NCI-H2227 (cell line): Measurements from ENCODE around the gene GCGR.

Experiments used
- DNase-seq: peaks from one replicate; lab custom pipeline; 2025; ENCODE audit not compliant: unreplicated experiment; lab: John Stamatoyannopoulos, UW

Gene GCGR

GRCh38 chr17:81811705-81812570 lies 8.0 kb downstream of the GCGR start:
- DNase-seq, result no peak

DNA sequence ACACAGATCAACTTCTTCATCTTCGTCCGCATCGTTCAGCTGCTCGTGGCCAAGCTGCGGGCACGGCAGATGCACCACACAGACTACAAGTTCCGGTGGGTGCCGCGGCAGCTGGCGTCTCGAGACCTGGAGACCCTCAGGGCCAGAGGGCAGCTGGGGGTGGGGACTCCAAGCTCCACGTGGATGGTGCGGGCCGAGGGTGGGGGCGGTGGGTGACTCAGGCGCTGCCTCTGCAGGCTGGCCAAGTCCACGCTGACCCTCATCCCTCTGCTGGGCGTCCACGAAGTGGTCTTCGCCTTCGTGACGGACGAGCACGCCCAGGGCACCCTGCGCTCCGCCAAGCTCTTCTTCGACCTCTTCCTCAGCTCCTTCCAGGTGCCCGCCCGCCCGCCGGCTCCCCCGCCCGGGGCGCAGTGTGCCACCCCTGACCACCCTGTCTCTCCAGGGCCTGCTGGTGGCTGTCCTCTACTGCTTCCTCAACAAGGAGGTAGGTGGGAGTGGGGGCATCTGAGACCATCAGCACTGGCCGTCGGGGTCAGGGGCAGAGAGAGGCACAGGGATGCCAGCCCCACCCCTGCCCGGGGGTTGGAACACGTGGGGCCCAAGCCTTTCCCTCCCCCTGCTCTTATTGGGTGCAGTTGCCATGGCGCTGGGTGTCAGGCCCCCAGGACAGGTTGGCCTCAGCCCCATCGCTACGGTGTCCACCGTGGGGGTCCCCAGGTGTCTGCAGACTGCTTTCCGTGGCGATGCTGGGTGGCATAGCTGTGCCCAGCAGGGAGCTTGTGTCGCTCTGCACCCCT lies 8.8 kb downstream of the GCGR start:
- no peak for DNase-seq

DNA sequence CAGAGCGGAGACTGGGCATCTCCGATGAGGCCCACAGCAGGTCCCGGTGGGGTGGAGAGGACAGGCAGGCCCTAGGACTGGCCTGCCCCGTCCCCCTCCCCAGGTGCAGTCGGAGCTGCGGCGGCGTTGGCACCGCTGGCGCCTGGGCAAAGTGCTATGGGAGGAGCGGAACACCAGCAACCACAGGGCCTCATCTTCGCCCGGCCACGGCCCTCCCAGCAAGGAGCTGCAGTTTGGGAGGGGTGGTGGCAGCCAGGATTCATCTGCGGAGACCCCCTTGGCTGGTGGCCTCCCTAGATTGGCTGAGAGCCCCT lies 9.4 kb downstream of the GCGR start:
- no peak for DNase-seq

DNA sequence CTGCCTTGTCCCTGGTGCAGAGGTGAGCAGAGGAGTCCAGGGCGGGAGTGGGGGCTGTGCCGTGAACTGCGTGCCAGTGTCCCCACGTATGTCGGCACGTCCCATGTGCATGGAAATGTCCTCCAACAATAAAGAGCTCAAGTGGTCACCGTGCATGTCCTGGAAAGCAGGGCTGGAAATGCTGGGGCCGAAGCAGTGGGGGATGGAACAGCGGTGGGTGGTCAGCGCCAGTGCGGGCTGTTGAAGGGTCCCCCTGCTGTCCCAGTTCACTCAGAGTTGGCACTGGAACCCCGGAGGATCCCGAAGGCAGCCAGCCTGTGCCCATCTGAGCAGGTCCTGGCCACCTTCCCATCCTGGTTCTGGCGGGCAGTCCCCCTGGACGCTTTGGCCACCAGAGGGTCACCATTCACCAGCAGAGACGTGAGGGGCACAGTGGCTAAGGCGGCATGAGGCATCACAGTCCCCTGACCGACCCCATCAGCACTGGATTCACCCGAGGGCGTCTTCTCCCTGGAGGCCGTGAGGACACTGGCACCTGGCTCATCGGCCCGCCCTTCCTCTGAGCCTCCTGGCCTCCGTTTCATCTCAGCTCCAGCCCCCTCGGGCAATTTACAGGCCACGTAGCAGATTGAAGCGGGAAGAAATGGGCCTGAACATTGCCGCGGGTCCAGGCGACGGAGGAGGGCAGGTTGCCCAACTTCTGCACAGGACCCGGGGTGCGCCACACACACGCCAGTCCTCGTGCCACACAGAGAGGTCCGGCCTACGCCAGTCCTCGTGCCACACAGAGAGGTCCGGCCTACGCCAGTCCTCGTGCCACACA lies 10.1 kb downstream of the GCGR start:
- DNase-seq, result no peak

DNA sequence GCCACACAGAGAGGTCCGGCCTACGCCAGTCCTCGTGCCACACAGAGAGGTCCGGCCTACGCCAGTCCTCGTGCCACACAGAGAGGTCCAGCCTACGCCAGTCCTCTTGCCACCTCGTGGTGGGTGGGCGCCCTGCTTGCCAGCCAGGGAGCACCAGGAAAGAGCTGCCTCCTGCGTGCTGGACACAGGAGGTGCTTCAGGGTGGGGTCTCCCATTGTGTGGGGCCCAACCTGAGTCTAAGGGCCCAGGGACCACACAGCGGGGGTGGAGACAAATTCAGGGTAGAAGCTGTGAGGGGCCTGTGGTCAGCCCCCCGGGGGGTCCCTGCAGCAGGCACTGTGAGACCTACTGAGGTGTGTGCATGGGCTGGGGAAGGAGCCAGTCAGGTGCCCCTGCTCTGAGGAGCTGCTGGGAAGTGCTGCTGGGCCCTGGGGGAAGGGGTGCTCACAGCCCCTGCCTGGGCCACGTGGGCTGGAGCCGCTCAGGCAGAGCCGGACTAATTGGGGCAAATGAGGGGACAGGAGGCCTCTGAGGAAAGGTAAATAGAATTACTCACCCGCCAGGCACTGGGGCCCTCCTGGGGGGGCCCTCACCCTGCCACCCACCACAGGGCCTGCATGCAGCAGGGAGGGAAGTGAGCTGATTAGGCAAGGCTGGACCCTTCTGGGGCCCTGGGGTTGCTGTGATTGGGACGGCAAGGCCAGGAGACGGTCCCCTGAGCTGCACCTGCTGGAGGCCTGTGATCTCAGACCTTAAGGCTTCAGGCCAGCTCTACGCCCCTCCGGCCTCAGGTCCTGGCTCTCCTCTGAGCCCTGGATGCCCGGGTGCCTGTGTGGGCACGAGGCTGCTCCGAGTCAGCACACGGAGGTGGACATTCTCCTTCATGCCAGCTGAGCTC lies 11.0 kb downstream of the GCGR start:
- peak; percentile 43 for DNase-seq

DNA sequence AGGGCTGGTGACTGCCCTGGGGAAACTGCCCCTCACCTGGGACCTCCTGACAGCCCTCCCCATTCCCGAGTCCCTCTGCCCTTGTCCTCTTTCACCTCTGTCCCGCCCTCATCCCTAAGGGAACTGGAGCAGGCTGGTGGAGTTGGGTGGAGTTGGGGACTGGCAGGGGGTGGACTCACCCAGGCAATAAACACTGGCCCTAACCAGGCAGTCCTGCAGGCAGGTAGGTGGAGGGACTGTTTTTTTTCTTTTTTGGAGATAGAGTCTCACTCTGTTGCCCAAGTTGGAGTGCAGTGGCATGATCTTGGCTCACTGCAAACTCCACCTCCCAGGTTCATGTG lies 11.7 kb downstream of the GCGR start:
- no peak for DNase-seq

- no peak for DNase-seq
These were observed 13.8 kb downstream of the GCGR start for GRCh38 chr17:81817758-81818147.

DNA sequence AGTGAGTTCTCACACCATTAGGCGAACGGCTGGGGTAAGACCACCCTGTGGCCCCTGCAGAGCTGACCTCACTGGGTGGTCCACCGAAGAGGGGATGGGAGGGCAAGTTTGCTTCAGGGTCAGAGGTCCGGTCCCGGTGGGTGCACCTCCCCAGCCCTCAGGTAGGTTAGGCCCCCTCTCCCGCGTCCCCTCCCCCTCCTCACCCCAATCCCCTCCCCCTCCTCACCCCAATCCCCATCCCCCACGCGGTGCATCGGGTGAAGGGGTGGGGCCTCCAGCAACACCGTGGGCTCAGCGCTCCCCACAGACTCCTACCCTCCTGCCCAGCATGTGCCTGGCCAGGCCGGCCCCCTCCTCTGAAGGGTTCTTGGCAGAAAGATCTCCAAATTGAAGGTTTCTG lies 15.8 kb downstream of the GCGR start:
- no peak for DNase-seq

- DNase-seq, result no peak
These were observed 17.2 kb downstream of the GCGR start for GRCh38 chr17:81821147-81821546.

DNA sequence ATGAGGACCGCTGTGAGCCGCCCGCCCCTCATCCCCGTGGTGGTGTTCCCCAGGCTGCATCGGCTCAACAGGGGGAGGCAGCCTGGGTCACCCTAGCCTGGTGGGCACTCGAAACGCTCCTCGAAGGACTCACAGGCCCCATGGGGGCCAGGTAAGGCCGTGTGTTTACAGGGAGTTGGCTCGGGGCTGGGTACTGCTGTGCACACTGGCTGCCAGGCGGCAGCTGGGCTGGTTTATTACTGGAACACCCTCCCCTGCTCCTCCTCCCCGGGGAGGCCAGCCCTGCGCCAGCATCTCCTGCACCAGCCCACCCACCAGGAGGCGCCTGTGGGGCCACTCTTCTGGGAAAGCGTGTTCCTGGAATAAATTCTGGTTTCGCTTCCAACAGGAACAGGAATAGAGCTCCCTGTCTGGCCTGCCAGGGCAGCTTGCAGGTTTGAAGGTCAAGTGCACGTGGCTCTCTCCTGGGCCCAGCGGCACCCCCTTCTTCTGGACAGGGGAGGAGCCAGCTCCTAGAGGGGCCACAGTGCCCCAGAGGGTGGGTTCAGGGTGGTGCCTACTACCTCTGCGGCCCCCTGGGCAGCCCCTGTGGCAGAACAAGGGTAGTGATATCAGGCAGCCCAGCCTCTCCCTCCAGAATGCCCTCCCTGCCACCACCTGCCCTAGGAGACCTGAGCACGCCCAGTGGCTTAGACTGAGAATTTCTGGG lies 17.8 kb downstream of the GCGR start:
- peak; percentile 43 for DNase-seq

- DNase-seq, result no peak
These were observed 18.3 kb downstream of the GCGR start for GRCh38 chr17:81822312-81822637.

DNA sequence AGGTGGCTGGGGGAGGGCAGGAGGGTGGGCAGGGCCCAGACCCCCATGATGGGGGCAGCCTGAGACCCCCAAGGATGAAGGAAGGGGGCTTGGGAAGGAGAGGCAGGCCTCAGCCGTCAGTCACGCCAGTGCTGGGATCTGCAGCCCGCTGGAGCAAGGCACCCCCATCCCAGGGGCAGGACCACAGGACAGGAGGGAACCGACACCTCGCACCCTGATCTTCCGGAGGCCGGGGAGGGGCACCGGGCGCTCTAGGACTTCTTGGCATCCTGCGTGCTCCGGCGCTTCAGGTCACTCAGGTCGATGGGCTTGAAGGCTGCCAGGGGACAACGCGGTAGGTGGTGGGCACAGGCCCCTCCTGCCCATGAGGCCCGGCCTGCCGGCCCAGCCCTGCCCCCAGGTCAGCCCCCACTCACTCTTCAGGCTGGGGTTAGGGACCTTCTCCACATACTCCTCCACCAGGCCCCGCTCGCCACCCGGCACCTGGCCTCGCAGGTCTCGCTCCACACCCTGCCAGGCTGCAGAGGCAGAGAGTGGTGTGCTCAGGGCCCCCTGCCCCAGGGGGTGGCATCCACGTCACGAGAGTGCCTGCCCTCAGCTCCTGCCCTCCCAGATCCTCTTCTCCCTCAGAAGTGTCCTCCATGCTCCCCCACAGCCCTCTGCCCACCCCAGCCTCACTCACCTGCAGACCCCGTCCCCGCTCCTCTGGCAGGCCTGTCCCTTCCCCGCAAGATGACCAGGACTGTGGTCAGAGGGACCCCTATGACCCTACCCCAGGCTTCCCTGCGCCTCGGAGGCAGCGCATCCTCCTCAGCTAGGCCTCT lies 19.3 kb downstream of the GCGR start:
- no peak for DNase-seq

- DNase-seq, result no peak
These were observed 20.0 kb downstream of the GCGR start for GRCh38 chr17:81823820-81824550.

- DNase-seq, result no peak
These were observed 20.6 kb downstream of the GCGR start for GRCh38 chr17:81824595-81824994.

DNA sequence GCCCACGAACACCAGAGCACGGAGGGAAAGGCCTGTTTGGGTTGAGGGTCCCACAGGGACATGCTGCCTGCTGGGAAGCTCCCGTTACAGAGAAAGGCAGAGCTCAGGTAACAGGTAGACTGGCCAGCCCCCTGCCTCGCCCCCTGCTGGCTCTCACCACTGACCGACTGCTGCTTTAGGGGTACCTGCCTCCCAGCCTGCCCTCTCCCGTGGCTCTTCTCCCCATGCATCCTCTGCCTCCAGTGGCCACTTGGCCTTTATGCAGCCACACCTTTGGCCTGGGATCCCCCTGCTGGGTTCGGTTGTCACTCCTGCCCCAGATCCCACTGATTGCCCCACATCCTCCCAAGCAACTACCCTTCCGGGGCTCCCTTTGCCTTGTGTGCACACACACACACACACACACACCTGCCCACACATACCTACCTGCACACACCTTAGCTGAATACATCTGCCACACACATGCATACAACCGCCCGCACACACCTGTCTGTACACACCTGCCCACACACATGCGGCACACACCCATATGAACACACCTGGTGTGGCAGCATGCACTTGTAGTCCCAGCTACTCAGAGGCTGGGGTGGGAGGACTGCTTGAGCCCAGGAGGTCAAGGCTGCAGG lies 22.0 kb downstream of the GCGR start:
- no peak for DNase-seq

DNA sequence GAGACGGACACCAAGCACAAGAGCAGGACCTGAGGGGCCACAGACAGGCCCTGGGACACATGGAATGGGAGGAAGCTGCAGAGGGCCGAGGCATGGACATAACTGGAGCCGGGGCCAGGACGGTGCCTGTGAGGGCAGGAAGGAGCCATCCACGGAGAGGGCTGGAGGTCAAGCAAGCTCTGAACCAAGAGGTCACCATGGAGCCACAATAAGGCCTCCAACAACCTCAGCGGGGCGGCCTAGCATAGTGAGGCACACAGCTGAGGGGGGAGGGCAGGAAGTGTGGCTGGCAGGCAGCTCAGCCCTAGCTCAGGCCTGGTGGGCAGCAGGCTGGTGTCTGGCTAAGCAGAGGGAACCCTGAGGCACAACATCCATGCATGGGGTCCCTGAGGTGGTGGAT lies 24.7 kb downstream of the GCGR start:
- DNase-seq, result no peak

GRCh38 chr17:81829858-81830257 lies 25.9 kb downstream of the GCGR start:
- no peak for DNase-seq

- DNase-seq, result no peak
These were observed 27.6 kb downstream of the GCGR start for GRCh38 chr17:81831563-81831956.
